Endothelial cell of umbilical vein (primary cell): ENCODE measurements around the gene CFL1. TPM values are rescaled to one million over a fixed set of nuclear protein-coding genes. Genes with fewer than 3 reads are reported as not detected.

ENCODE experiments used
- BruUV-seq: library from RNA; stranded (reverse); fragments of 400-500 nt; replicated peaks from 2 replicates; lab custom pipeline; 2021; lab: Mats Ljungman, UMichigan
- CTCF ChIA-PET: fragments of 300-600, 350-600 bp; sonication (Branson Sonifier 250); formaldehyde crosslinking; loops from one replicate; lab custom pipeline; 2021; ENCODE audit warnings: antibody characterized with exemption, inconsistent platforms; lab: Charles Lee
- POLR2A ChIA-PET: fragments of 300-600, 350-600 bp; sonication (Branson Sonifier 250); formaldehyde crosslinking; loops from one replicate; lab custom pipeline; 2021; ENCODE audit warnings: antibody characterized with exemption, inconsistent platforms; lab: Charles Lee
- DNase-seq: peaks from one replicate; pipeline ENCODE4 v3.0.0-alpha.2; 2011; ENCODE audit warnings: low read depth, low spot score
- FAIRE-seq: peaks from 2 replicates; lab custom pipeline; 2011; peaks lifted over from hg19 to GRCh38; lab: Jason Lieb, UNC
- H2AFZ ChIP-seq: 2 replicates; pipeline ENCODE4 v1.6.0; 2012; ENCODE audit warnings: low read depth, low read length, control low read depth, inconsistent platforms
- H3K27ac ChIP-seq: 2 replicates; pipeline ENCODE4 v1.5.1; 2011; ENCODE audit warnings: low read depth, mild to moderate bottlenecking, control low read depth, low read length, moderate library complexity; ENCODE audit not compliant: insufficient read depth
- H3K27me3 ChIP-seq, 2 experiments: 2 replicates each; pipeline versions ENCODE4 v1.6.0 to v1.6.1; 2011; ENCODE audit warnings: low read length in 2 of 2, mixed read lengths in 1 of 2; ENCODE audit not compliant: control insufficient read depth in 2 of 2, insufficient read depth in 2 of 2
- H3K36me3 ChIP-seq, 2 experiments: 2 replicates in 1 of 2; 3 replicates in 1 of 2; pipeline ENCODE4 v1.5.1; 2011; ENCODE audit warnings: low read length in 2 of 2, mild to moderate bottlenecking in 1 of 2, moderate library complexity in 1 of 2; ENCODE audit not compliant: control insufficient read depth in 2 of 2, insufficient read depth in 2 of 2; ENCODE audit errors: extremely low read depth in 1 of 2
- H3K4me1 ChIP-seq: 3 replicates; pipeline ENCODE4 v1.5.1; 2011; ENCODE audit warnings: mild to moderate bottlenecking, low read length; ENCODE audit not compliant: control insufficient read depth, insufficient read depth; ENCODE audit errors: extremely low read depth
- H3K4me2 ChIP-seq: 2 replicates; pipeline ENCODE4 v1.6.1; 2011; ENCODE audit warnings: low read length, control low read depth, mixed read lengths; ENCODE audit not compliant: insufficient read depth
- H3K4me3 ChIP-seq, 3 experiments: fragments of 200-600 bp in 1 of 3; sonication (generic), shearing (Covaris generic) in 1 of 3; replicated peaks in 1 of 3; 2 replicates each; pipeline ENCODE4 v1.5.1; 2011 to 2016; ENCODE audit warnings: control low read depth in 3 of 3, low read length in 3 of 3, mild to moderate bottlenecking in 2 of 3, inconsistent platforms in 1 of 3, low read depth in 1 of 3, moderate library complexity in 1 of 3; ENCODE audit not compliant: insufficient read depth in 1 of 3
- H3K79me2 ChIP-seq: 2 replicates; pipeline ENCODE4 v1.6.0; 2012; ENCODE audit warnings: low read length, inconsistent platforms; ENCODE audit not compliant: control insufficient read depth, insufficient read depth
- H3K9ac ChIP-seq: replicated peaks from 2 replicates; pipeline ENCODE3; 2011; ENCODE audit warnings: low read length, control low read depth; ENCODE audit not compliant: insufficient read depth; ENCODE audit errors: extremely low read depth
- H3K9me1 ChIP-seq: replicated peaks from 3 replicates; pipeline ENCODE4 v1.6.0; 2011; ENCODE audit warnings: mild to moderate bottlenecking, low read length; ENCODE audit not compliant: control insufficient read depth, insufficient read depth; ENCODE audit errors: extremely low read depth
- H3K9me3 ChIP-seq: replicated peaks from 2 replicates; pipeline ENCODE4 v1.5.1; 2012; ENCODE audit warnings: low read length, inconsistent platforms; ENCODE audit not compliant: control insufficient read depth, insufficient read depth
- H4K20me1 ChIP-seq: replicated peaks from 2 replicates; pipeline ENCODE3; 2011; ENCODE audit warnings: mild to moderate bottlenecking, low read length; ENCODE audit not compliant: control insufficient read depth, insufficient read depth; ENCODE audit errors: extremely low read depth
- EZH2 ChIP-seq: IDR thresholded peaks from 2 replicates; pipeline ENCODE4 v1.6.1; 2012; ENCODE audit warnings: borderline replicate concordance, low read depth, mild to moderate bottlenecking, moderate library complexity, low read length, inconsistent platforms; ENCODE audit not compliant: severe bottlenecking
- FOS ChIP-seq: IDR thresholded peaks from 2 replicates; pipeline ENCODE4 v1.6.1; 2011; ENCODE audit warnings: mild to moderate bottlenecking, low read length, moderate library complexity, borderline replicate concordance; ENCODE audit not compliant: insufficient read depth
- GATA2 ChIP-seq: IDR thresholded peaks from 2 replicates; pipeline ENCODE4 v1.7.0; 2011; ENCODE audit warnings: low read depth, mild to moderate bottlenecking, moderate library complexity, mixed read lengths, low read length; ENCODE audit not compliant: insufficient read length, insufficient read depth
- JUN ChIP-seq: IDR thresholded peaks from 2 replicates; pipeline ENCODE4 v1.6.1; 2011; ENCODE audit warnings: borderline replicate concordance, low read depth; ENCODE audit not compliant: insufficient read length, insufficient read depth
- MYC ChIP-seq: IDR thresholded peaks from one replicate; pipeline ENCODE4 v1.6.1; 2011; ENCODE audit warnings: mild to moderate bottlenecking, low read depth, low read length
- POLR2A ChIP-seq: IDR thresholded peaks from 2 replicates; pipeline ENCODE4 v1.6.1; 2012; ENCODE audit warnings: low read depth, mild to moderate bottlenecking, control low read depth, low read length
- POLR2AphosphoS5 ChIP-seq: IDR thresholded peaks from 2 replicates; pipeline ENCODE4 v1.6.1; 2012; ENCODE audit warnings: low read depth, mild to moderate bottlenecking, control low read depth, low read length, moderate library complexity; ENCODE audit not compliant: insufficient read depth
- dilution Hi-C: fragments of 300-500 bp; cut with MboI; formaldehyde crosslinking; loops from one replicate; pipeline ENCODE4 v1.15.0; 2019; ENCODE audit warnings: low sequenced_read_pairs; ENCODE audit not compliant: extremely low pct_ligation_motif_present
- intact Hi-C: fragments of 100-400 bp; cut with micrococcal nuclease; formaldehyde crosslinking; loops from one replicate; pipeline ENCODE4 v1.10.0; 2022
- polyA plus RNA-seq, 4 experiments: library from polyadenylated mRNA; depleted of rRNA in 3 of 4; stranded (reverse) in 3 of 4; unstranded in 1 of 4; fragments of >200 nt; gene quantifications; 2 replicates each; pipeline versions ENCODE4 v1.2.1 to v1.2.3, GENCODE V29; 2011 to 2012; ENCODE audit warnings: missing spikeins in 1 of 4
- total RNA-seq: library from RNA; stranded (reverse); gene quantifications from 2 replicates; pipeline ENCODE4 v1.2.3, GENCODE V29; 2021
- TF ChIP-seq, protein P1 (sequence below): IDR thresholded peaks from 2 replicates; pipeline ENCODE4 v1.6.1; 2011; ENCODE audit not compliant: insufficient read depth, insufficient read length
- TF ChIP-seq, protein P2 (sequence below), 2 donors: IDR thresholded peaks; 1 replicate in 1 of 2; 2 replicates in 1 of 2; pipeline ENCODE4 v1.5.1; 2011; ENCODE audit warnings: low read length in 2 of 2, mild to moderate bottlenecking in 2 of 2, moderate library complexity in 2 of 2, control low read depth in 1 of 2, inconsistent platforms in 1 of 2, low read depth in 1 of 2; ENCODE audit not compliant: insufficient read depth in 1 of 2; ENCODE audit errors: extremely low read depth in 1 of 2

CFL1 gene
- total and polyA plus RNA-seq, 2 donors (not counting 3 experiments of a cell fraction or from before 2014, with no cell fraction given): 1,844 to 2,403 TPM

DNA sequence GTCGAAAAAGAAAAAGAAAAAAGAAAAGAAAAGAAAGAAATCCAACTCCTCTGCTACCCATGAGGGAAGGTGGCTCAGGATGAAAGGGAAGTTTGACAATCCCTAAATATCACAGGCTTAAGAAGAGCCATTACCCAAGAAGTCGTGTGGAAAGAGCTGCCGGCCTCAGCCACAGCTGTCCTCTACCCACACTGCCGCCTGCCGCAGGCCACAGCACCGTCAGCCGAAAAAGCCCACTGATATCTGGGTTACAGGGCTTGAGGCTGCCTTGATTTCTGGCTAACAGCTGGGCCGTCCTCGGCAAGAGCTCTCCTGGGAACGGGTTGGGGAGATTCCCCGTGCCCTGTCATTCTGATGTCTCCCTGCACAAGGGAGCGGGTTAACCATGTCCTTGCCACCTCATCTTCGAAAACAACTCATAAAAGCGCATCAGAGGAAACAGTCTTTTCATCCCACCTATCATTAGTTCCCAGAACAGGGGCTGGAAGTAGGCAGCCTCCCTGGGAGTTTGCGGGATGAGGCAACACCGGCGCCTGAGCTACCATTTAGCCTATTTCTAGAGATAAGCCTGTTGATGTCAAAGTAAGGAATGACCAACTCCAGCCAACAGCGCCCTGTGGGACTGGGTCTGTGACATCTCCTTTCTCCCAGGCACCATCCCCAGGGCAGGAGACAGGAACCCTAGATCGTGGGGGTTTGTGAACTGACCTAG is 46.1 kb downstream of the CFL1 start:
- H3K36me3 ChIP-seq: no peaks in the 10 kb centered on the region
- no peaks in the 10 kb centered on the region for H3K9me3 ChIP-seq
- CTCF ChIA-PET: interaction anchor here (0.8 to 3.3 kb wide), 6 partner anchors 10 to 83 kb away, joined by 3 to 28 read pairs (median 4); partner anchors contain the start of genes AP5B1 and SNX32
- no peaks in the 10 kb centered on the region for H3K79me2 ChIP-seq
- H3K4me1 ChIP-seq: no peaks in the 10 kb centered on the region
- H4K20me1 ChIP-seq: no peaks in the 10 kb centered on the region
- intact Hi-C loops: no loop called here
- DNase-seq: no peak
- H3K27ac ChIP-seq: no peak overlapping the region
- H3K9me1 ChIP-seq: no peaks in the 10 kb centered on the region
- H3K4me3 ChIP-seq: no peak overlapping the region
- no peak for FAIRE-seq
- POLR2A ChIA-PET: no interaction called here
- H3K9ac ChIP-seq: no peak overlapping the region
- TF ChIP-seq POLR2AphosphoS5: no peak
- TF ChIP-seq EZH2: no peak
- TF ChIP-seq JUN: no peak
- TF ChIP-seq FOS: no peak
- no peak for TF ChIP-seq GATA2
- TF ChIP-seq, protein P1, sequence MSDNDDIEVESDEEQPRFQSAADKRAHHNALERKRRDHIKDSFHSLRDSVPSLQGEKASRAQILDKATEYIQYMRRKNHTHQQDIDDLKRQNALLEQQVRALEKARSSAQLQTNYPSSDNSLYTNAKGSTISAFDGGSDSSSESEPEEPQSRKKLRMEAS: no peak
- no peak for TF ChIP-seq POLR2A
- no peak for TF ChIP-seq MYC
- TF ChIP-seq, protein P2, sequence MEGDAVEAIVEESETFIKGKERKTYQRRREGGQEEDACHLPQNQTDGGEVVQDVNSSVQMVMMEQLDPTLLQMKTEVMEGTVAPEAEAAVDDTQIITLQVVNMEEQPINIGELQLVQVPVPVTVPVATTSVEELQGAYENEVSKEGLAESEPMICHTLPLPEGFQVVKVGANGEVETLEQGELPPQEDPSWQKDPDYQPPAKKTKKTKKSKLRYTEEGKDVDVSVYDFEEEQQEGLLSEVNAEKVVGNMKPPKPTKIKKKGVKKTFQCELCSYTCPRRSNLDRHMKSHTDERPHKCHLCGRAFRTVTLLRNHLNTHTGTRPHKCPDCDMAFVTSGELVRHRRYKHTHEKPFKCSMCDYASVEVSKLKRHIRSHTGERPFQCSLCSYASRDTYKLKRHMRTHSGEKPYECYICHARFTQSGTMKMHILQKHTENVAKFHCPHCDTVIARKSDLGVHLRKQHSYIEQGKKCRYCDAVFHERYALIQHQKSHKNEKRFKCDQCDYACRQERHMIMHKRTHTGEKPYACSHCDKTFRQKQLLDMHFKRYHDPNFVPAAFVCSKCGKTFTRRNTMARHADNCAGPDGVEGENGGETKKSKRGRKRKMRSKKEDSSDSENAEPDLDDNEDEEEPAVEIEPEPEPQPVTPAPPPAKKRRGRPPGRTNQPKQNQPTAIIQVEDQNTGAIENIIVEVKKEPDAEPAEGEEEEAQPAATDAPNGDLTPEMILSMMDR (IDR thresholded peaks at IDR 0.05; ENCODE audit: extremely low read depth in 1 of 2, insufficient read depth in 1 of 2, low read depth in 1 of 2, low read length in 2 of 2): no peak
- no TSS peak for BruUV-seq
- H2AFZ ChIP-seq: no peak overlapping the region
- peaks cover 10% of the 10 kb centered on the region in 2 experiments for H3K27me3 ChIP-seq
- dilution Hi-C loops: no loop called here
- H3K4me2 ChIP-seq: no peak overlapping the region
